Fibroblast of lung (primary cell): ENCODE results near the gene OVOL1. TPM values are rescaled to one million over a fixed set of nuclear protein-coding genes. Genes with fewer than 3 reads are reported as not detected.

Experiments
- DNase-seq, 2 donors: peaks; one replicate each; pipeline versions ENCODE4 v3.0.0 to v3.0.0-alpha.2; 2010; ENCODE audit warnings: low read depth in 2 of 2
- H2AFZ ChIP-seq: 2 replicates; pipeline ENCODE4 v1.5.1; 2012; ENCODE audit warnings: low read length, control low read depth, inconsistent platforms
- H3K27ac ChIP-seq: 2 replicates; pipeline ENCODE4 v1.5.1; 2011; ENCODE audit warnings: low read length, control low read depth; ENCODE audit not compliant: insufficient read depth
- H3K27me3 ChIP-seq: 2 replicates; pipeline ENCODE4 v1.5.1; 2011; ENCODE audit warnings: mild to moderate bottlenecking, low read length; ENCODE audit not compliant: control insufficient read depth, insufficient read depth
- H3K36me3 ChIP-seq: 2 replicates; pipeline ENCODE4 v1.5.1; 2011; ENCODE audit warnings: low read length; ENCODE audit not compliant: control insufficient read depth, insufficient read depth
- H3K4me1 ChIP-seq: 2 replicates; pipeline ENCODE4 v1.5.1; 2011; ENCODE audit warnings: low read length; ENCODE audit not compliant: control insufficient read depth, insufficient read depth; ENCODE audit errors: extremely low read depth
- H3K4me2 ChIP-seq: 2 replicates; pipeline ENCODE4 v1.5.1; 2011; ENCODE audit warnings: low read length, control low read depth; ENCODE audit not compliant: insufficient read depth; ENCODE audit errors: extremely low read depth
- H3K4me3 ChIP-seq, 4 experiments: fragments of 200-600 bp in 1 of 4; sonication (generic) in 1 of 4; replicated peaks in 1 of 4; 2 replicates each; pipeline ENCODE4 v1.5.1; 2011 to 2016; ENCODE audit warnings: low read length in 4 of 4, low read depth in 3 of 4, mild to moderate bottlenecking in 3 of 4, control low read depth in 2 of 4, inconsistent platforms in 1 of 4, mixed read lengths in 1 of 4; ENCODE audit not compliant: insufficient read depth in 1 of 4; ENCODE audit errors: control extremely low read depth in 1 of 4
- H3K79me2 ChIP-seq: 2 replicates; pipeline ENCODE4 v1.5.1; 2012; ENCODE audit warnings: mild to moderate bottlenecking, low read length, inconsistent platforms; ENCODE audit not compliant: control insufficient read depth, insufficient read depth
- H3K9ac ChIP-seq: 2 replicates; pipeline ENCODE4 v1.5.1; 2011; ENCODE audit warnings: mild to moderate bottlenecking, low read length, control low read depth; ENCODE audit not compliant: insufficient read depth
- H3K9me3 ChIP-seq: 2 replicates; pipeline ENCODE4 v1.5.1; 2012; ENCODE audit warnings: low read depth, low read length; ENCODE audit not compliant: control insufficient read depth, insufficient read depth
- H4K20me1 ChIP-seq: 2 replicates; pipeline ENCODE4 v1.5.1; 2011; ENCODE audit warnings: low read length; ENCODE audit not compliant: control insufficient read depth, insufficient read depth; ENCODE audit errors: extremely low read depth
- CTCF ChIP-seq, 2 donors: IDR thresholded peaks in 1 of 2; conservative IDR thresholded peaks in 1 of 2; 1 replicate in 1 of 2; 2 replicates in 1 of 2; pipeline ENCODE4 v1.5.1; 2011 to 2012; ENCODE audit warnings: low read length in 2 of 2, control low read depth in 1 of 2, inconsistent platforms in 1 of 2, low read depth in 1 of 2, mild to moderate bottlenecking in 1 of 2
- EZH2 ChIP-seq: IDR thresholded peaks from 2 replicates; pipeline ENCODE4 v1.5.1; 2012; ENCODE audit warnings: low read length, control low read depth, mild to moderate bottlenecking; ENCODE audit errors: missing control alignments
- polyA plus RNA-seq, 2 donors: library from polyadenylated mRNA; depleted of rRNA in 1 of 2; stranded (reverse) in 1 of 2; unstranded in 1 of 2; fragments of >200 nt; gene quantifications; 2 replicates each; pipeline ENCODE4 v1.2.1, GENCODE V29; 2011 to 2012; ENCODE audit warnings: missing spikeins in 1 of 2
- total RNA-seq: library from RNA; depleted of rRNA; stranded (reverse); fragments of >200 nt; gene quantifications from 2 replicates; pipeline ENCODE4 v1.2.1, GENCODE V29; 2014

OVOL1 gene
- total and polyA plus RNA-seq, 2 donors (not counting 1 experiment from before 2014, with no cell fraction given): not detected

GRCh38 chr11:65797711-65798110 lies 10.8 kb downstream of the OVOL1 start:
- H3K36me3 ChIP-seq: no peaks in the 10 kb centered on the region
- DNase-seq: no peak
- no peaks in the 10 kb centered on the region for H4K20me1 ChIP-seq
- no peak overlapping the region for H3K9ac ChIP-seq
- no peaks in the 10 kb centered on the region for H3K79me2 ChIP-seq
- H3K4me2 ChIP-seq: no peak overlapping the region
- H3K9me3 ChIP-seq: no peaks in the 10 kb centered on the region
- no peaks in the 10 kb centered on the region for H3K4me1 ChIP-seq
- H3K27ac ChIP-seq: no peak overlapping the region
- no peak for TF ChIP-seq EZH2
- no peak for TF ChIP-seq CTCF (conservative IDR thresholded peaks at IDR 0.05 in 1 of 2, IDR thresholded peaks at IDR 0.05 in 1 of 2; ENCODE audit: low read depth in 1 of 2, low read length in 2 of 2)
- peaks cover 11% of the 10 kb centered on the region for H3K27me3 ChIP-seq
- no peak overlapping the region for H3K4me3 ChIP-seq
- H2AFZ ChIP-seq: no peak overlapping the region

- Histone ChIP-seq H3K4me3 (no peak overlapping the region), H2AFZ (no peak overlapping the region), H3K27ac (no peak overlapping the region), H3K79me2 (no peaks in the 10 kb centered on the region), H3K4me1 (no peaks in the 10 kb centered on the region), H3K36me3 (no peaks in the 10 kb centered on the region), H3K9ac (no peak overlapping the region), H3K27me3 (peaks cover 19% of the 10 kb centered on the region), H3K9me3 (no peaks in the 10 kb centered on the region), H4K20me1 (no peaks in the 10 kb centered on the region), H3K4me2 (no peak overlapping the region)
- no peak for DNase-seq
- no peak for TF ChIP-seq EZH2
- no peak for TF ChIP-seq CTCF (conservative IDR thresholded peaks at IDR 0.05 in 1 of 2, IDR thresholded peaks at IDR 0.05 in 1 of 2; ENCODE audit: low read depth in 1 of 2, low read length in 2 of 2)
Observed at GRCh38 chr11:65798882-65799281, 12.0 kb downstream of the OVOL1 start.

- H2AFZ ChIP-seq: no peak overlapping the region
- no peak for DNase-seq
- H3K4me2 ChIP-seq: no peak overlapping the region
- no peak overlapping the region for H3K4me3 ChIP-seq
- H3K27me3 ChIP-seq: peaks cover 22% of the 10 kb centered on the region
- no peaks in the 10 kb centered on the region for H4K20me1 ChIP-seq
- no peaks in the 10 kb centered on the region for H3K4me1 ChIP-seq
- no peaks in the 10 kb centered on the region for H3K36me3 ChIP-seq
- no peaks in the 10 kb centered on the region for H3K79me2 ChIP-seq
- H3K9me3 ChIP-seq: no peaks in the 10 kb centered on the region
- no peak for TF ChIP-seq EZH2
- TF ChIP-seq CTCF (conservative IDR thresholded peaks at IDR 0.05 in 1 of 2, IDR thresholded peaks at IDR 0.05 in 1 of 2; ENCODE audit: low read depth in 1 of 2, low read length in 2 of 2): no peak
- H3K9ac ChIP-seq: no peak overlapping the region
- no peak overlapping the region for H3K27ac ChIP-seq
Observed at GRCh38 chr11:65801153-65801987, 14.5 kb downstream of the OVOL1 start.
